ENCODE data around the gene MARK1.

GRCh38 chr1:220497220-220497947 lies 30.6 kb upstream of the MARK1 start:
- TF ChIP-seq CTCF (IDR thresholded peaks at IDR 0.05) (no peak), POLR2AphosphoS5 (IDR thresholded peaks at IDR 0.05) (no peak)

Data from prostate gland (tissue), 2 donors.